ENCODE results near the gene EPHB2.
A peak's percentile ranks its signal among the peaks of the same experiment; 100 is the strongest.

EPHB2 gene

GRCh38 chr1:22966309-22966708 is 255.7 kb downstream of the EPHB2 start (continued):
- TF ChIP-seq MYNN (tag by site-specific recombination; IDR thresholded peaks at IDR 0.05; ENCODE audit: borderline replicate concordance) (no peak), ZBTB1 (tag by site-specific recombination; IDR thresholded peaks at IDR 0.05) (no peak), ZNF112 (tag by site-specific recombination; IDR thresholded peaks at IDR 0.05) (no peak), SCRT2 (tag by site-specific recombination; IDR thresholded peaks at IDR 0.05) (no peak)
- TF ChIP-seq, protein P1, sequence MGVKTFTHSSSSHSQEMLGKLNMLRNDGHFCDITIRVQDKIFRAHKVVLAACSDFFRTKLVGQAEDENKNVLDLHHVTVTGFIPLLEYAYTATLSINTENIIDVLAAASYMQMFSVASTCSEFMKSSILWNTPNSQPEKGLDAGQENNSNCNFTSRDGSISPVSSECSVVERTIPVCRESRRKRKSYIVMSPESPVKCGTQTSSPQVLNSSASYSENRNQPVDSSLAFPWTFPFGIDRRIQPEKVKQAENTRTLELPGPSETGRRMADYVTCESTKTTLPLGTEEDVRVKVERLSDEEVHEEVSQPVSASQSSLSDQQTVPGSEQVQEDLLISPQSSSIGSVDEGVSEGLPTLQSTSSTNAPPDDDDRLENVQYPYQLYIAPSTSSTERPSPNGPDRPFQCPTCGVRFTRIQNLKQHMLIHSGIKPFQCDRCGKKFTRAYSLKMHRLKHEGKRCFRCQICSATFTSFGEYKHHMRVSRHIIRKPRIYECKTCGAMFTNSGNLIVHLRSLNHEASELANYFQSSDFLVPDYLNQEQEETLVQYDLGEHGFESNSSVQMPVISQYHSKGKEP (tag by site-specific recombination; IDR thresholded peaks at IDR 0.05): no peak
- TF ChIP-seq, protein P2, sequence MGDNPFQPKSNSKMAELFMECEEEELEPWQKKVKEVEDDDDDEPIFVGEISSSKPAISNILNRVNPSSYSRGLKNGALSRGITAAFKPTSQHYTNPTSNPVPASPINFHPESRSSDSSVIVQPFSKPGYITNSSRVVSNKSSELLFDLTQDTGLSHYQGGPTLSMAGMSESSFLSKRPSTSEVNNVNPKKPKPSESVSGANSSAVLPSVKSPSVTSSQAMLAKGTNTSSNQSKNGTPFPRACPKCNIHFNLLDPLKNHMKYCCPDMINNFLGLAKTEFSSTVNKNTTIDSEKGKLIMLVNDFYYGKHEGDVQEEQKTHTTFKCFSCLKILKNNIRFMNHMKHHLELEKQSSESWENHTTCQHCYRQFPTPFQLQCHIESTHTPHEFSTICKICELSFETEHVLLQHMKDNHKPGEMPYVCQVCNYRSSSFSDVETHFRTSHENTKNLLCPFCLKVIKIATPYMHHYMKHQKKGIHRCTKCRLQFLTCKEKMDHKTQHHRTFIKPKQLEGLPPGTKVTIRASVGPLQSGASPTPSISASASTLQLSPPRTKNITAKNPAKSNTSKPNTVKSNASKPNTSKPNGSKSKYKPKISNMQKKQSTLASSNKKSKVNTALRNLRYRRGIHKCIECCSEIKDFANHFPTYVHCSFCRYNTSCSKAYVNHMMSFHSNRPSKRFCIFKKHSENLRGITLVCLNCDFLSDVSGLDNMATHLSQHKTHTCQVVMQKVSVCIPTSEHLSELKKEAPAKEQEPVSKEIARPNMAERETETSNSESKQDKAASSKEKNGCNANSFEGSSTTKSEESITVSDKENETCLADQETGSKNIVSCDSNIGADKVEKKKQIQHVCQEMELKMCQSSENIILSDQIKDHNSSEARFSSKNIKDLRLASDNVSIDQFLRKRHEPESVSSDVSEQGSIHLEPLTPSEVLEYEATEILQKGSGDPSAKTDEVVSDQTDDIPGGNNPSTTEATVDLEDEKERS (tag by site-specific recombination; IDR thresholded peaks at IDR 0.05): 0 out of 2 replicates have a peak, but pooled peaks have one; percentile 67

DNA sequence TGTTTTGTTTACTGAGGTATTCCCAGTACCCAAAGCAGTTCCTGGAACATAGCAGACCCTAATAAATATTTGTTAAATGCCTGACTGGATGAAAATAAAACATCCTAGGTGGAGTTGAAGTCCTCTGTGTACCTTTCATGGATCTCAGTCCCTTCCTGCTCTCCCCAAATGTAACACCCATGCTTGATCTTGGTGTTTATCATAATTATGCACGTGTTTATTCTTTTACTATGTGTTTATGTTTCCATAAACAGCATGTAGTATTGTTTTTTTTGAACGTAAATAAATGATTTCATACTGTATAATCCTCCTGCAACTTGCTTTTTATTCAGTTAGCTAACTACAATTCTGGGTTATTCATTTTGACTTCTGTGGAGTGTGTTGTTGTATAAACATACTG is 257.2 kb downstream of the EPHB2 start:
- TF ChIP-seq ZNF366 (tag by site-specific recombination; conservative IDR thresholded peaks at IDR 0.05) (no peak), ZNF571 (tag by site-specific recombination; IDR thresholded peaks at IDR 0.05) (no peak), ZBTB11 (tag by site-specific recombination; conservative IDR thresholded peaks at IDR 0.05; ENCODE audit: low read depth) (no peak), ZNF791 (tag by site-specific recombination; IDR thresholded peaks at IDR 0.05) (no peak), ZNF777 (tag by site-specific recombination; IDR thresholded peaks at IDR 0.05; ENCODE audit: borderline replicate concordance) (no peak), ZBTB1 (tag by site-specific recombination; IDR thresholded peaks at IDR 0.05) (no peak), ZNF521 (tag by site-specific recombination; IDR thresholded peaks at IDR 0.05) (no peak), KLF1 (tag by site-specific recombination; IDR thresholded peaks at IDR 0.05) (no peak), MEIS1 (CRISPR knock-in tag; IDR thresholded peaks at IDR 0.05; ENCODE audit: borderline replicate concordance) (no peak), ZBTB26 (tag by site-specific recombination; optimal IDR thresholded peaks at IDR 0.05) (no peak), ZNF223 (tag by site-specific recombination; IDR thresholded peaks at IDR 0.05) (no peak)
- TF ChIP-seq, protein P3, sequence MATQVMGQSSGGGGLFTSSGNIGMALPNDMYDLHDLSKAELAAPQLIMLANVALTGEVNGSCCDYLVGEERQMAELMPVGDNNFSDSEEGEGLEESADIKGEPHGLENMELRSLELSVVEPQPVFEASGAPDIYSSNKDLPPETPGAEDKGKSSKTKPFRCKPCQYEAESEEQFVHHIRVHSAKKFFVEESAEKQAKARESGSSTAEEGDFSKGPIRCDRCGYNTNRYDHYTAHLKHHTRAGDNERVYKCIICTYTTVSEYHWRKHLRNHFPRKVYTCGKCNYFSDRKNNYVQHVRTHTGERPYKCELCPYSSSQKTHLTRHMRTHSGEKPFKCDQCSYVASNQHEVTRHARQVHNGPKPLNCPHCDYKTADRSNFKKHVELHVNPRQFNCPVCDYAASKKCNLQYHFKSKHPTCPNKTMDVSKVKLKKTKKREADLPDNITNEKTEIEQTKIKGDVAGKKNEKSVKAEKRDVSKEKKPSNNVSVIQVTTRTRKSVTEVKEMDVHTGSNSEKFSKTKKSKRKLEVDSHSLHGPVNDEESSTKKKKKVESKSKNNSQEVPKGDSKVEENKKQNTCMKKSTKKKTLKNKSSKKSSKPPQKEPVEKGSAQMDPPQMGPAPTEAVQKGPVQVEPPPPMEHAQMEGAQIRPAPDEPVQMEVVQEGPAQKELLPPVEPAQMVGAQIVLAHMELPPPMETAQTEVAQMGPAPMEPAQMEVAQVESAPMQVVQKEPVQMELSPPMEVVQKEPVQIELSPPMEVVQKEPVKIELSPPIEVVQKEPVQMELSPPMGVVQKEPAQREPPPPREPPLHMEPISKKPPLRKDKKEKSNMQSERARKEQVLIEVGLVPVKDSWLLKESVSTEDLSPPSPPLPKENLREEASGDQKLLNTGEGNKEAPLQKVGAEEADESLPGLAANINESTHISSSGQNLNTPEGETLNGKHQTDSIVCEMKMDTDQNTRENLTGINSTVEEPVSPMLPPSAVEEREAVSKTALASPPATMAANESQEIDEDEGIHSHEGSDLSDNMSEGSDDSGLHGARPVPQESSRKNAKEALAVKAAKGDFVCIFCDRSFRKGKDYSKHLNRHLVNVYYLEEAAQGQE (tag by site-specific recombination; IDR thresholded peaks at IDR 0.05): no peak
- TF ChIP-seq, protein P4, sequence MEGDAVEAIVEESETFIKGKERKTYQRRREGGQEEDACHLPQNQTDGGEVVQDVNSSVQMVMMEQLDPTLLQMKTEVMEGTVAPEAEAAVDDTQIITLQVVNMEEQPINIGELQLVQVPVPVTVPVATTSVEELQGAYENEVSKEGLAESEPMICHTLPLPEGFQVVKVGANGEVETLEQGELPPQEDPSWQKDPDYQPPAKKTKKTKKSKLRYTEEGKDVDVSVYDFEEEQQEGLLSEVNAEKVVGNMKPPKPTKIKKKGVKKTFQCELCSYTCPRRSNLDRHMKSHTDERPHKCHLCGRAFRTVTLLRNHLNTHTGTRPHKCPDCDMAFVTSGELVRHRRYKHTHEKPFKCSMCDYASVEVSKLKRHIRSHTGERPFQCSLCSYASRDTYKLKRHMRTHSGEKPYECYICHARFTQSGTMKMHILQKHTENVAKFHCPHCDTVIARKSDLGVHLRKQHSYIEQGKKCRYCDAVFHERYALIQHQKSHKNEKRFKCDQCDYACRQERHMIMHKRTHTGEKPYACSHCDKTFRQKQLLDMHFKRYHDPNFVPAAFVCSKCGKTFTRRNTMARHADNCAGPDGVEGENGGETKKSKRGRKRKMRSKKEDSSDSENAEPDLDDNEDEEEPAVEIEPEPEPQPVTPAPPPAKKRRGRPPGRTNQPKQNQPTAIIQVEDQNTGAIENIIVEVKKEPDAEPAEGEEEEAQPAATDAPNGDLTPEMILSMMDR (tag by site-specific recombination; IDR thresholded peaks at IDR 0.05): no peak
- TF ChIP-seq, protein P5, sequence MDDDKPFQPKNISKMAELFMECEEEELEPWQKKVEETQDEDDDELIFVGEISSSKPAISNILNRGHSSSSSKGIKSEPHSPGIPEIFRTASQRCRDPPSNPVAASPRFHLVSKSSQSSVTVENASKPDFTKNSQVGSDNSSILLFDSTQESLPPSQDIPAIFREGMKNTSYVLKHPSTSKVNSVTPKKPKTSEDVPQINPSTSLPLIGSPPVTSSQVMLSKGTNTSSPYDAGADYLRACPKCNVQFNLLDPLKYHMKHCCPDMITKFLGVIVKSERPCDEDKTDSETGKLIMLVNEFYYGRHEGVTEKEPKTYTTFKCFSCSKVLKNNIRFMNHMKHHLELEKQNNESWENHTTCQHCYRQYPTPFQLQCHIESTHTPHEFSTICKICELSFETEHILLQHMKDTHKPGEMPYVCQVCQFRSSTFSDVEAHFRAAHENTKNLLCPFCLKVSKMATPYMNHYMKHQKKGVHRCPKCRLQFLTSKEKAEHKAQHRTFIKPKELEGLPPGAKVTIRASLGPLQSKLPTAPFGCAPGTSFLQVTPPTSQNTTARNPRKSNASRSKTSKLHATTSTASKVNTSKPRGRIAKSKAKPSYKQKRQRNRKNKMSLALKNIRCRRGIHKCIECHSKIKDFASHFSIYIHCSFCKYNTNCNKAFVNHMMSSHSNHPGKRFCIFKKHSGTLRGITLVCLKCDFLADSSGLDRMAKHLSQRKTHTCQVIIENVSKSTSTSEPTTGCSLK (tag by site-specific recombination; IDR thresholded peaks at IDR 0.05): no peak
- CTCF ChIA-PET: interaction anchor here (1.1 kb wide), 1 partner anchor 243 kb away, joined by 4 read pairs; no protein-coding TSS in a partner anchor
- H3K4me1 ChIP-seq (ENCODE audit: control insufficient read depth, insufficient read depth, low read length): 0 out of 2 replicates have a peak, but pooled peaks cover 3% of the 10 kb centered on the region
- POLR2A ChIA-PET: no interaction called here
- no peaks in the 10 kb centered on the region for H3K9me3 ChIP-seq (ENCODE audit: control insufficient read depth, insufficient read depth, low read depth, low read length)
- no peaks in the 10 kb centered on the region for H3K36me3 ChIP-seq (ENCODE audit: control insufficient read depth in 2 of 2, insufficient read depth in 1 of 2, low read length in 2 of 2)
- no peak overlapping the region for H3K27ac ChIP-seq (ENCODE audit: extremely low read depth, low read depth, low read length)
- no peak overlapping the region for H3K4me3 ChIP-seq (ENCODE audit: low read depth, low read length)

All from HEK293 (cell line).